Natural killer cell (primary cell): ENCODE measurements around the gene RGS9BP. TPM values are rescaled to one million over a fixed set of nuclear protein-coding genes. Genes with fewer than 3 reads are reported as not detected.
A peak's percentile ranks its signal among the peaks of the same experiment; 100 is the strongest.

Experiments used
- ATAC-seq, 3 donors: fragments of 150-1000 bp in 2 of 3; fragments of 200-7000 bp in 1 of 3; cut with Tn5 transposase; 1 replicate in 1 of 3; 2 replicates in 2 of 3; pipeline ENCODE4 v1.10.0; 2021; ENCODE audit warnings: mild to moderate bottlenecking in 2 of 3, moderate library complexity in 2 of 3
- DNase-seq, 2 donors: peaks; one replicate each; pipeline versions ENCODE4 v3.0.0 to v3.0.0-alpha.2; 2013 to 2021; ENCODE audit warnings: mixed read lengths in 1 of 2
- H3K27ac ChIP-seq: one replicate; pipeline ENCODE4 v1.5.1; 2013; ENCODE audit warnings: mild to moderate bottlenecking, low read length
- H3K27me3 ChIP-seq: one replicate; pipeline ENCODE4 v1.6.1; 2013; ENCODE audit warnings: low read length; ENCODE audit not compliant: control insufficient read depth, insufficient read depth
- H3K36me3 ChIP-seq: one replicate; pipeline ENCODE4 v1.6.1; 2013; ENCODE audit warnings: low read length; ENCODE audit not compliant: control insufficient read depth, insufficient read depth
- H3K4me1 ChIP-seq: one replicate; pipeline ENCODE4 v1.6.1; 2013; ENCODE audit warnings: low read length; ENCODE audit not compliant: control insufficient read depth, insufficient read depth
- H3K4me3 ChIP-seq: one replicate; pipeline ENCODE4 v1.5.1; 2013; ENCODE audit warnings: low read length
- H3K9me3 ChIP-seq: one replicate; pipeline ENCODE4 v1.6.1; 2013; ENCODE audit warnings: low read length; ENCODE audit not compliant: control insufficient read depth, insufficient read depth
- H3K27ac Mint-ChIP-seq, 2 donors: one replicate each; pipeline ENCODE4 v1.8.0; 2022; ENCODE audit warnings: mild to moderate bottlenecking in 2 of 2, mixed read lengths in 2 of 2, moderate library complexity in 1 of 2
- H3K27me3 Mint-ChIP-seq, 2 donors: one replicate each; pipeline ENCODE4 v1.8.0; 2022; ENCODE audit warnings: low read depth in 2 of 2, mixed read lengths in 2 of 2
- H3K36me3 Mint-ChIP-seq: one replicate; pipeline ENCODE4 v1.8.0; 2022; ENCODE audit warnings: mixed read lengths
- H3K4me1 Mint-ChIP-seq, 2 donors: one replicate each; pipeline ENCODE4 v1.8.0; 2022; ENCODE audit warnings: mixed read lengths in 2 of 2
- H3K4me3 Mint-ChIP-seq: one replicate; pipeline ENCODE4 v1.8.0; 2022; ENCODE audit warnings: mild to moderate bottlenecking, moderate library complexity, mixed read lengths
- H3K9me3 Mint-ChIP-seq, 2 donors: one replicate each; pipeline ENCODE4 v1.8.0; 2022; ENCODE audit warnings: mixed read lengths in 2 of 2
- WGBS: methylation state at CpG from one replicate; pipeline ENCODE4 v1.1.7; 2013; ENCODE audit warnings: missing lambda C conversion rate; ENCODE audit not compliant: insufficient coverage; 5-methylcytosine and 5-hydroxymethylcytosine counted together
- intact Hi-C: fragments of 100-400 bp; cut with micrococcal nuclease; formaldehyde crosslinking; loops from one replicate; pipeline ENCODE4 v1.14.2; 2022
- total RNA-seq, 4 donors: library from RNA; stranded (reverse); fragments of 120-200 nt in 1 of 4; gene quantifications; one replicate each; pipeline versions ENCODE4 v1.2.3 to v1.2.4, GENCODE V29; 2013 to 2022
- TF ChIP-seq, protein P1 (sequence below): fragments of 200-600 bp; IDR thresholded peaks from one replicate; pipeline ENCODE4 v1.8.0; 2022; ENCODE audit warnings: antibody characterized with exemption

RGS9BP gene
- total RNA-seq, 3 donors from 2014 or later (not counting 1 experiment from before 2014, with no cell fraction given), result 0.12 to 0.41 (median 0.40) TPM

DNA sequence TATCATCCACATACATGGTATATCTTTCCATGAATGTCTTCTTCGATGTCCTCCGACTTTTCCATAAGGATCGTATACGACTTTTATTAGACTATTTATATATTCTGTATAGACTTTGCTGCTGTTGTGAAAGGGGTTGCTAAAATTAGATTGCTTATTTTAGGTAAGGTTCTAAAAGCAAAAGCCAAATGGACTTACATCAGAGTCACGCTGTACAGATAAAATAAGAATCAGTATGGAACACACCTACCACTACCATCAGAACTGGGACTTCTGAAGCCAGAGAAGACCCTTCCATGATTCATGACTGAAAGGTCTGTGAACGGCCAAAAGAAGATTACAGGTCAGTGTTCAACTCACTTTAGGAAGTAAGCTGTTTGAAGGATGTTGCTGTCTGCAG is 9.6 kb upstream of the RGS9BP start:
- no peaks in the 10 kb centered on the region for H3K9me3 ChIP-seq
- H3K4me3 ChIP-seq, result no peak overlapping the region
- H3K27me3 ChIP-seq, result no peaks in the 10 kb centered on the region
- H3K36me3 Mint-ChIP-seq, result no peaks in the 10 kb centered on the region
- intact Hi-C loops, result no loop called here
- H3K27me3 Mint-ChIP-seq, result no peaks in the 10 kb centered on the region
- H3K36me3 ChIP-seq, result peaks cover 11% of the 10 kb centered on the region
- no peak for ATAC-seq
- H3K9me3 Mint-ChIP-seq, result no peaks in the 10 kb centered on the region
- peaks cover 25 to 33% of the 10 kb centered on the region in 2 donors for H3K4me1 Mint-ChIP-seq
- no peak overlapping the region for H3K27ac Mint-ChIP-seq
- no peak overlapping the region for H3K27ac ChIP-seq
- H3K4me1 ChIP-seq, result peaks cover 27% of the 10 kb centered on the region
- TF ChIP-seq, protein P1, sequence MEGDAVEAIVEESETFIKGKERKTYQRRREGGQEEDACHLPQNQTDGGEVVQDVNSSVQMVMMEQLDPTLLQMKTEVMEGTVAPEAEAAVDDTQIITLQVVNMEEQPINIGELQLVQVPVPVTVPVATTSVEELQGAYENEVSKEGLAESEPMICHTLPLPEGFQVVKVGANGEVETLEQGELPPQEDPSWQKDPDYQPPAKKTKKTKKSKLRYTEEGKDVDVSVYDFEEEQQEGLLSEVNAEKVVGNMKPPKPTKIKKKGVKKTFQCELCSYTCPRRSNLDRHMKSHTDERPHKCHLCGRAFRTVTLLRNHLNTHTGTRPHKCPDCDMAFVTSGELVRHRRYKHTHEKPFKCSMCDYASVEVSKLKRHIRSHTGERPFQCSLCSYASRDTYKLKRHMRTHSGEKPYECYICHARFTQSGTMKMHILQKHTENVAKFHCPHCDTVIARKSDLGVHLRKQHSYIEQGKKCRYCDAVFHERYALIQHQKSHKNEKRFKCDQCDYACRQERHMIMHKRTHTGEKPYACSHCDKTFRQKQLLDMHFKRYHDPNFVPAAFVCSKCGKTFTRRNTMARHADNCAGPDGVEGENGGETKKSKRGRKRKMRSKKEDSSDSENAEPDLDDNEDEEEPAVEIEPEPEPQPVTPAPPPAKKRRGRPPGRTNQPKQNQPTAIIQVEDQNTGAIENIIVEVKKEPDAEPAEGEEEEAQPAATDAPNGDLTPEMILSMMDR, result no peak
- no peak overlapping the region for H3K4me3 Mint-ChIP-seq
- WGBS, result 91% methylated on average over 2 of the region's 6 CpGs
- no peak for DNase-seq

DNA sequence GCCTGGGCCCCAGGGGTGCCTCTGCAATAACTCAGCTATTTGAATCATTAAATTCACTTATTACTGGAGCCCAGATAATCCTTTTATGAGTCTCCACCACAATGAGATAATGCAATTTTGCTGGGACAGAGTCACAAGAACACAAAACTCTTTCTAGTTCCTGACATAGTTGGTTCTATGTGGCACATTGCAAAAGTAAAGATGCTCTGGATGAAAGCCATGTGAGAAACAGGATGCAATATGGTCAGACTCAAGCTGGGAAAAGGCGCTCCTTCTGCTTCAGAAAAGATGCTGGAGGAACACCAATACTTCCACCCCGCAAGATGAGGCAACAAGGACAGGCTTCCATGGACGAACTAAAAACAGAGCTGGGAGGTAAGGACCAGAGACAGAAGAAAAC is 6.3 kb upstream of the RGS9BP start:
- Histone ChIP-seq H3K27me3 (no peaks in the 10 kb centered on the region), H3K9me3 (no peaks in the 10 kb centered on the region), H3K27ac (no peak overlapping the region), H3K36me3 (peaks cover 11% of the 10 kb centered on the region), H3K4me3 (no peak overlapping the region), H3K4me1 (peaks cover 50% of the 10 kb centered on the region)
- peak overlapping the region in 1 of 2 donors; percentile 72 for H3K27ac Mint-ChIP-seq
- TF ChIP-seq, protein P1, result no peak
- H3K4me3 Mint-ChIP-seq, result peak overlapping the region; percentile 45
- no peaks in the 10 kb centered on the region for H3K27me3 Mint-ChIP-seq
- peaks cover 45 to 53% of the 10 kb centered on the region in 2 donors for H3K4me1 Mint-ChIP-seq
- WGBS, result 89% methylated on average over 3 of the region's 3 CpGs
- ATAC-seq, result no peak
- no peak for DNase-seq
- H3K9me3 Mint-ChIP-seq, result no peaks in the 10 kb centered on the region
- no peaks in the 10 kb centered on the region for H3K36me3 Mint-ChIP-seq
- intact Hi-C loops, result no loop called here

DNA sequence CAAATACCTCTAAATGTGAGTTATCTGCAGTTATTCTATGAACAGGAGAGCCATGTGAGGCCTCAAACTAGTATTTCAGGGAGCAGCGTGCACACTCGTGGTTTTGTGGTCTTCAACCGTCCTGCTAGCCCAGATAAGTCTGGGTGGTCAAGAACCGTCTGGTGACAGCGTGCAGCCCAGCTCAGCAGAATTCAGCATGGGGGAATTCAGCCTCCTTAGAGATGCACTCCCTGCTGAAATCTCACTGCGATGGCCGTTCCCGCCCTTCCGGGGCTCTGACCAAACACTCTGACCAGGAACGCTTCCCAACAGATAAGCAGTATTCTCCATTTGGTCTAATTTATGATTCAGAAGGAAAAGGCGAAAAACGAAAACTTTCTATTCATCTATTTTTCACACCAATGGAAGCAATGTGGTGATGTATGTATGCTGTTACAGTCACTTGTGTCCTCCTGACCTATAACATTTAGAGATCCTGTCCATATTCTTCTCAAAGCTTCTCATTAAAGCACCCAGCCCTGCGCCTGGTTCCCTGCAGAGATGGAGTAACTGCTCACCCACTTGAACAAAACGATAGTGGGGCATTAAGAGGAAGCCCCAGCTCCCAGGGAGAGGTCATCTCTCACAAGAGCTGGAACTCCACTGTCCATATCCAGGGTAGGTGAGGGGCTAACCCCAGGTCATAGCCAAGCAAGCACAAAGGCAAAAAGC is 3.6 kb upstream of the RGS9BP start:
- no peak overlapping the region for H3K4me3 ChIP-seq
- no peaks in the 10 kb centered on the region for H3K9me3 ChIP-seq
- H3K27me3 ChIP-seq, result peaks cover 4% of the 10 kb centered on the region
- TF ChIP-seq, protein P1, result no peak
- peaks cover under 1% of the 10 kb centered on the region for H3K36me3 ChIP-seq
- intact Hi-C loops, result loop anchor here (5.0 kb wide), 1 partner anchor 395 kb away; no protein-coding TSS in a partner anchor
- DNase-seq (no peak), ATAC-seq (no peak)
- no peak overlapping the region for H3K27ac ChIP-seq
- Mint-ChIP-seq H3K9me3 (no peaks in the 10 kb centered on the region), H3K27ac (no peak overlapping the region), H3K4me1 (peaks cover 51 to 67% of the 10 kb centered on the region in 2 donors), H3K27me3 (peaks cover under 1 to 5% of the 10 kb centered on the region in 2 donors), H3K4me3 (no peak overlapping the region), H3K36me3 (no peaks in the 10 kb centered on the region)
- H3K4me1 ChIP-seq, result peaks cover 64% of the 10 kb centered on the region
- WGBS, result 26% methylated on average over 12 of the region's 14 CpGs
